H1 (cell line): Measurements from ENCODE around the gene RILPL1.

ENCODE experiments used
- EZH2 ChIP-seq: fragments of 200-600 bp; sonication (generic); IDR thresholded peaks from 2 replicates; pipeline ENCODE4 v1.7.1; 2012; ENCODE audit warnings: low read depth, mild to moderate bottlenecking, moderate library complexity, low read length, inconsistent platforms; ENCODE audit not compliant: severe bottlenecking
- RAD21 ChIP-seq, 2 experiments: IDR thresholded peaks in 1 of 2; conservative IDR thresholded peaks in 1 of 2; 2 replicates each; pipeline ENCODE4 v1.6.1; 2011; ENCODE audit warnings: low read depth in 2 of 2, low read length in 2 of 2, improper control_type of control experiment in 1 of 2, inconsistent platforms in 1 of 2, mild to moderate bottlenecking in 1 of 2, moderate library complexity in 1 of 2

- no peak for TF ChIP-seq RAD21 (IDR thresholded peaks at IDR 0.05 in 1 of 2, conservative IDR thresholded peaks at IDR 0.05 in 1 of 2; ENCODE audit: low read depth in 2 of 2, low read length in 2 of 2)
- no peak for TF ChIP-seq EZH2
Measured at GRCh38 chr12:123474485-123475245, 58.9 kb downstream of the RILPL1 start.
